IMR-90 (cell line): ENCODE results near the gene YJEFN3. TPM values are rescaled to one million over a fixed set of nuclear protein-coding genes. Genes with fewer than 3 reads are reported as not detected.
A peak's percentile ranks its signal among the peaks of the same experiment; 100 is the strongest.

Experiments
- ATAC-seq: fragments of 200-7000 bp; cut with Tn5 transposase; 2 replicates; pipeline ENCODE4 v1.9.1; 2020; ENCODE audit warnings: low read depth, mild to moderate bottlenecking, moderate library complexity
- BruUV-seq: library from RNA; stranded (reverse); fragments of 400-500 nt; replicated peaks from 2 replicates; lab custom pipeline; 2021; lab: Mats Ljungman, UMichigan
- CTCF ChIA-PET: fragments of 300-600 bp; formaldehyde crosslinking; extraction: SDS; loops from one replicate; lab custom pipeline; 2021; ENCODE audit warnings: antibody characterized with exemption; lab: Yijun Ruan, JAX
- POLR2A ChIA-PET: fragments of 300-600 bp; sonication (Branson Sonifier 250); formaldehyde crosslinking; loops from one replicate; lab custom pipeline; 2022; ENCODE audit warnings: antibody characterized with exemption; ENCODE audit not compliant: unreplicated experiment; lab: Charles Lee
- DNase-seq: peaks from one replicate; pipeline ENCODE4 v3.0.0; 2013
- H2AFZ ChIP-seq: replicated peaks from 2 replicates; pipeline ENCODE3; 2013; ENCODE audit warnings: low read length, mild to moderate bottlenecking; ENCODE audit not compliant: poor library complexity
- H2AK5ac ChIP-seq: 2 replicates; pipeline ENCODE4 v1.6.1; 2013; ENCODE audit warnings: low read depth, low read length, inconsistent platforms
- H2AK9ac ChIP-seq: replicated peaks from 2 replicates; pipeline ENCODE3; 2013; ENCODE audit warnings: mild to moderate bottlenecking, low read depth, low read length, moderate library complexity; ENCODE audit not compliant: poor library complexity
- H2BK120ac ChIP-seq: 2 replicates; pipeline ENCODE4 v1.6.1; 2013; ENCODE audit warnings: low read depth, low read length, inconsistent platforms
- H2BK15ac ChIP-seq: 3 replicates; pipeline ENCODE4 v1.6.1; 2013; ENCODE audit warnings: low read depth, low read length, inconsistent platforms
- H2BK20ac ChIP-seq: 2 replicates; pipeline ENCODE4 v1.6.1; 2013; ENCODE audit warnings: low read depth, mild to moderate bottlenecking, inconsistent platforms, low read length, moderate library complexity
- H2BK5ac ChIP-seq: 2 replicates; pipeline ENCODE4 v1.6.1; 2013; ENCODE audit warnings: mild to moderate bottlenecking, low read depth, low read length, inconsistent platforms; ENCODE audit not compliant: poor library complexity, severe bottlenecking
- H3K14ac ChIP-seq: replicated peaks from 2 replicates; pipeline ENCODE4 v1.6.1; 2013; ENCODE audit warnings: low read depth, low read length, inconsistent platforms
- H3K18ac ChIP-seq: 2 replicates; pipeline ENCODE4 v1.6.1; 2013; ENCODE audit warnings: low read depth, low read length, control low read depth
- H3K23ac ChIP-seq: 2 replicates; pipeline ENCODE4 v1.6.1; 2013; ENCODE audit warnings: low read depth, low read length, inconsistent platforms
- H3K27ac ChIP-seq: 2 replicates; pipeline ENCODE4 v1.5.1; 2013; ENCODE audit warnings: mild to moderate bottlenecking, control low read depth, low read length; ENCODE audit not compliant: insufficient read depth
- H3K27me3 ChIP-seq: 2 replicates; pipeline ENCODE4 v1.6.1; 2013; ENCODE audit warnings: low read length; ENCODE audit not compliant: control insufficient read depth, insufficient read depth
- H3K36me3 ChIP-seq: 2 replicates; pipeline ENCODE4 v1.6.1; 2013; ENCODE audit warnings: low read length, mixed read lengths; ENCODE audit not compliant: control insufficient read depth, insufficient read depth
- H3K4ac ChIP-seq: 2 replicates; pipeline ENCODE4 v1.6.1; 2013; ENCODE audit warnings: low read depth, low read length, inconsistent platforms
- H3K4me1 ChIP-seq: 2 replicates; pipeline ENCODE4 v1.6.1; 2013; ENCODE audit warnings: low read length, mixed read lengths; ENCODE audit not compliant: control insufficient read depth, insufficient read depth
- H3K4me2 ChIP-seq: 2 replicates; pipeline ENCODE4 v1.6.1; 2013; ENCODE audit warnings: low read depth, mild to moderate bottlenecking, control low read depth, low read length, moderate library complexity
- H3K4me3 ChIP-seq: 2 replicates; pipeline ENCODE4 v1.5.1; 2013; ENCODE audit warnings: low read depth, mild to moderate bottlenecking, control low read depth, low read length, moderate library complexity; ENCODE audit not compliant: insufficient read depth
- H3K56ac ChIP-seq: 2 replicates; pipeline ENCODE4 v1.6.1; 2013; ENCODE audit warnings: low read length, inconsistent platforms; ENCODE audit not compliant: insufficient read depth; ENCODE audit errors: extremely low read depth
- H3K79me1 ChIP-seq, 2 experiments: 2 replicates each; pipeline ENCODE4 v1.6.1; 2013; ENCODE audit warnings: low read length in 2 of 2, inconsistent platforms in 1 of 2, low read depth in 1 of 2
- H3K9ac ChIP-seq: 2 replicates; pipeline ENCODE4 v1.6.1; 2013; ENCODE audit warnings: low read depth, low read length, control low read depth
- H3K9me1 ChIP-seq: 2 replicates; pipeline ENCODE4 v1.6.1; 2013; ENCODE audit warnings: low read length, inconsistent platforms; ENCODE audit not compliant: insufficient read depth
- H3K9me3 ChIP-seq: 2 replicates; pipeline ENCODE4 v1.6.1; 2013; ENCODE audit warnings: low read length; ENCODE audit not compliant: control insufficient read depth, insufficient read depth
- H4K20me1 ChIP-seq: 2 replicates; pipeline ENCODE4 v1.6.1; 2013; ENCODE audit warnings: low read length, inconsistent platforms; ENCODE audit not compliant: insufficient read depth
- H4K5ac ChIP-seq: 2 replicates; pipeline ENCODE4 v1.6.1; 2013; ENCODE audit warnings: mild to moderate bottlenecking, low read depth, low read length, control low read depth
- H4K8ac ChIP-seq, 2 experiments: 2 replicates each; pipeline ENCODE4 v1.6.1; 2013; ENCODE audit warnings: low read depth in 2 of 2, low read length in 2 of 2, control low read depth in 1 of 2, inconsistent platforms in 1 of 2
- H4K91ac ChIP-seq: 2 replicates; pipeline ENCODE4 v1.6.1; 2013; ENCODE audit warnings: low read depth, low read length, inconsistent platforms; ENCODE audit not compliant: insufficient read depth
- BHLHE40 ChIP-seq: fragments of 150-350 bp; IDR thresholded peaks from 2 replicates; pipeline ENCODE4 v1.6.1; 2016; ENCODE audit warnings: mild to moderate bottlenecking, low read depth, low read length
- CEBPB ChIP-seq: IDR thresholded peaks from 2 replicates; pipeline ENCODE4 v1.6.1; 2012; ENCODE audit warnings: low read depth, low read length, improper control_type of control experiment
- CHD1 ChIP-seq: IDR thresholded peaks from 2 replicates; pipeline ENCODE4 v1.6.1; 2012; ENCODE audit warnings: low read depth, low read length, improper control_type of control experiment
- ELK1 ChIP-seq: fragments of 150-350 bp; IDR thresholded peaks from 2 replicates; pipeline ENCODE4 v1.6.1; 2016; ENCODE audit warnings: low read depth, mild to moderate bottlenecking, low read length, moderate library complexity, borderline replicate concordance
- FOS ChIP-seq: fragments of 150-350 bp; IDR thresholded peaks from 2 replicates; pipeline ENCODE4 v1.6.1; 2016; ENCODE audit warnings: low read depth, low read length
- MAFK ChIP-seq: IDR thresholded peaks from 2 replicates; pipeline ENCODE4 v1.6.1; 2012; ENCODE audit warnings: low read depth, low read length, improper control_type of control experiment
- MAZ ChIP-seq: IDR thresholded peaks from 2 replicates; pipeline ENCODE4 v1.6.1; 2012; ENCODE audit warnings: low read depth, mild to moderate bottlenecking, low read length, improper control_type of control experiment, moderate library complexity, borderline replicate concordance
- MXI1 ChIP-seq: IDR thresholded peaks from 2 replicates; pipeline ENCODE4 v1.6.1; 2012; ENCODE audit warnings: low read depth, mild to moderate bottlenecking, low read length, moderate library complexity, borderline replicate concordance
- NFE2L2 ChIP-seq: fragments of 150-350 bp; IDR thresholded peaks from 2 replicates; pipeline ENCODE4 v1.6.1; 2016; ENCODE audit warnings: low read depth, mild to moderate bottlenecking, low read length
- POLR2A ChIP-seq: IDR thresholded peaks from 2 replicates; pipeline ENCODE4 v1.6.1; 2012; ENCODE audit warnings: mild to moderate bottlenecking, low read depth, low read length
- RAD21 ChIP-seq: IDR thresholded peaks from 2 replicates; pipeline ENCODE4 v1.6.1; 2012; ENCODE audit warnings: low read length, improper control_type of control experiment
- RCOR1 ChIP-seq: IDR thresholded peaks from 2 replicates; pipeline ENCODE4 v1.6.1; 2012; ENCODE audit warnings: mild to moderate bottlenecking, low read length, improper control_type of control experiment; ENCODE audit not compliant: insufficient replicate concordance
- SMC3 ChIP-seq: fragments of 150-350 bp; IDR thresholded peaks from 2 replicates; pipeline ENCODE4 v1.6.1; 2016; ENCODE audit warnings: low read depth, mild to moderate bottlenecking, antibody characterized with exemption, low read length, moderate library complexity
- USF2 ChIP-seq: fragments of 150-350 bp; IDR thresholded peaks from 2 replicates; pipeline ENCODE4 v1.6.1; 2017; ENCODE audit warnings: mild to moderate bottlenecking, antibody characterized with exemption, low read length, low read depth
- WGBS, 2 experiments: methylation state at CpG; one replicate each; pipeline versions ENCODE4 v1.1.5 to v1.1.7; 2013; ENCODE audit warnings: missing lambda C conversion rate in 2 of 2; ENCODE audit not compliant: insufficient read length in 1 of 2; ENCODE audit errors: extremely low coverage in 2 of 2; 5-methylcytosine and 5-hydroxymethylcytosine counted together
- dilution Hi-C: fragments of 300-500 bp; cut with HindIII; formaldehyde crosslinking; loops from one replicate; pipeline ENCODE4 v1.14.3; 2018; ENCODE audit warnings: low sequenced_read_pairs; ENCODE audit not compliant: unreplicated experiment
- in situ Hi-C: fragments of 300-500 bp; cut with MboI; formaldehyde crosslinking; loops from 3 replicates; pipeline ENCODE4 v1.14.3; 2019; ENCODE audit warnings: low sequenced_read_pairs, inconsistent platforms, mixed read lengths
- intact Hi-C: fragments of 100-400 bp; cut with micrococcal nuclease; formaldehyde crosslinking; loops from 2 replicates; pipeline ENCODE4 v1.10.0; 2022
- polyA plus RNA-seq, 3 experiments: library from polyadenylated mRNA; depleted of rRNA; stranded (reverse); fragments of >200 nt; gene quantifications; 2 replicates each; pipeline ENCODE4 v1.2.3, GENCODE V29; 2012; ENCODE audit warnings: low replicate concordance in 1 of 3
- total RNA-seq: library from RNA; depleted of rRNA; stranded (reverse); fragments of >200 nt; gene quantifications from 2 replicates; pipeline ENCODE4 v1.2.3, GENCODE V29; 2012
- TF ChIP-seq, protein P1 (sequence below): conservative IDR thresholded peaks from 2 replicates; pipeline ENCODE4 v1.5.1; 2012; ENCODE audit warnings: mild to moderate bottlenecking, low read depth, low read length, improper control_type of control experiment

Gene YJEFN3
- total and polyA plus RNA-seq, 2 of the 4 experiments (the other 2 are of a cell fraction), result 0.72 to 4.0 TPM

DNA sequence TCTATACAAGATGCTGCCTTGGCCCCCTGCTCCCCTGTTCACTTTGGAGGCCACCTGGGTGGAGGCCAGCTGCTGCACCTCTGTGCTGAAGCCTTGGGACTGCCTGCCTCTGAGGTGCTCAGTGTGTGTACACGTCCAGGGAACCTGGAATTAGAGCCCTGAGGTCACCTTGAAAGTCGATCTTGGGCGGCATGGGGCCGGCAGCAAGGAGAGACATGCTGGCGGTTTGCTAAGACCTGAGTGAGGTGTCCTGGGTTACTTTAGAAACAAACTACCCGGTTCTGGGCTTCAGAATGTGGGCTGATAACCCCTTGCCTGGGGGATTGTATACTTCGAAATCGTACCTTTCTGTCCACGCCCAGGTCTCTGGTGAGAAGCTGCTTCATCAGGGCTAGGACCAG, 38.9 kb upstream of the YJEFN3 start:
- Histone ChIP-seq H4K91ac (peak overlapping the region; percentile 84), H4K8ac (peak overlapping the region; percentile 64 to 94; a peak in 3 of 4 replicates), H3K4ac (peak overlapping the region; percentile 65), H3K27me3 (no peaks in the 10 kb centered on the region), H3K79me1 (peaks cover 13 to 81% of the 10 kb centered on the region in 2 experiments; a peak in 3 of 4 replicates), H3K4me2 (peak overlapping the region; percentile 67), H3K9me1 (peaks cover 18% of the 10 kb centered on the region), H3K27ac (peak overlapping the region; percentile 68), H2BK120ac (peak overlapping the region; percentile 53), H3K23ac (peak overlapping the region; percentile 13; the same call in 1 of the 2 replicates), H3K18ac (peak overlapping the region; percentile 63; the same call in 1 of the 2 replicates), H4K5ac (peak overlapping the region; percentile 93), H2AK9ac (peak overlapping the region; percentile 67), H3K14ac (peak overlapping the region; percentile 27), H3K56ac (no peak overlapping the region), H2AFZ (peak overlapping the region; percentile 83), H2AK5ac (peak overlapping the region; percentile 92), H3K4me3 (no peak overlapping the region), H2BK20ac (peak overlapping the region; percentile 23; the same call in 1 of the 2 replicates), H2BK15ac (peak overlapping the region; percentile 21; the same call in 1 of the 3 replicates), H3K4me1 (peaks cover 37% of the 10 kb centered on the region), H3K9me3 (no peaks in the 10 kb centered on the region), H3K36me3 (peaks cover 24% of the 10 kb centered on the region), H4K20me1 (no peaks in the 10 kb centered on the region; the same call in 1 of the 2 replicates), H3K9ac (peak overlapping the region; percentile 5; the same call in 1 of the 2 replicates), H2BK5ac (peak overlapping the region; percentile 73)
- CTCF ChIA-PET, result interaction anchor here (1.0 to 2.7 kb wide), 5 partner anchors 84 to 127 kb away, joined by 3 to 15 read pairs (median 4); partner anchors contain the start of gene GATAD2A
- no peak for DNase-seq
- in situ Hi-C loops (loop anchor here (5.0 kb wide), 1 partner anchor 123 kb away; no protein-coding TSS in a partner anchor), dilution Hi-C loops (no loop called here), intact Hi-C loops (loop anchor here (1.0 to 5.0 kb wide), 3 partner anchors 85 to 124 kb away; partner anchors contain the start of gene GATAD2A)
- no peak for ATAC-seq
- BruUV-seq, result no TSS peak
- POLR2A ChIA-PET, result no interaction called here
- 63% methylated on average over 9 of the region's 9 CpGs; no CpG with 5 or more reads in 1 of the 2 experiments for WGBS, 2 experiments
- TF ChIP-seq FOS (no peak), SMC3 (no peak), BHLHE40 (no peak), CHD1 (no peak), MXI1 (no peak), RCOR1 (no peak), CEBPB (no peak), NFE2L2 (no peak), MAFK (no peak), MAZ (no peak), POLR2A (no peak), ELK1 (no peak), USF2 (no peak), RAD21 (no peak)
- TF ChIP-seq, protein P1, sequence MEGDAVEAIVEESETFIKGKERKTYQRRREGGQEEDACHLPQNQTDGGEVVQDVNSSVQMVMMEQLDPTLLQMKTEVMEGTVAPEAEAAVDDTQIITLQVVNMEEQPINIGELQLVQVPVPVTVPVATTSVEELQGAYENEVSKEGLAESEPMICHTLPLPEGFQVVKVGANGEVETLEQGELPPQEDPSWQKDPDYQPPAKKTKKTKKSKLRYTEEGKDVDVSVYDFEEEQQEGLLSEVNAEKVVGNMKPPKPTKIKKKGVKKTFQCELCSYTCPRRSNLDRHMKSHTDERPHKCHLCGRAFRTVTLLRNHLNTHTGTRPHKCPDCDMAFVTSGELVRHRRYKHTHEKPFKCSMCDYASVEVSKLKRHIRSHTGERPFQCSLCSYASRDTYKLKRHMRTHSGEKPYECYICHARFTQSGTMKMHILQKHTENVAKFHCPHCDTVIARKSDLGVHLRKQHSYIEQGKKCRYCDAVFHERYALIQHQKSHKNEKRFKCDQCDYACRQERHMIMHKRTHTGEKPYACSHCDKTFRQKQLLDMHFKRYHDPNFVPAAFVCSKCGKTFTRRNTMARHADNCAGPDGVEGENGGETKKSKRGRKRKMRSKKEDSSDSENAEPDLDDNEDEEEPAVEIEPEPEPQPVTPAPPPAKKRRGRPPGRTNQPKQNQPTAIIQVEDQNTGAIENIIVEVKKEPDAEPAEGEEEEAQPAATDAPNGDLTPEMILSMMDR, result no peak
